HG02642 (cell line): ENCODE measurements around the gene HDGFL3.
"Not testable (repeated sequence)": the region's sequence is repeated elsewhere in the genome, so short reads cannot be mapped to it uniquely, and the experiment has no call there.

Experiments used
- ATAC-seq: cut with Tn5 transposase; IDR thresholded peaks from one replicate; pipeline ENCODE4 v1.9.1; 2021; ENCODE audit warnings: mild to moderate bottlenecking; ENCODE audit not compliant: unreplicated experiment, poor library complexity

The HDGFL3 gene

GRCh38 chr15:83106994-83107840, 100.4 kb downstream of the HDGFL3 start, which contains the start of gene TM6SF1:
TSS of gene TM6SF1 (plus strand) at chr15:83107645. CDS start at chr15:83107681, 36 bp downstream.
- ATAC-seq: peak; percentile 41

- no peak for ATAC-seq
Measured at GRCh38 chr15:83105440-83105839, 102.2 kb downstream of the HDGFL3 start.

GRCh38 chr15:83104141-83104540, 103.5 kb downstream of the HDGFL3 start:
- ATAC-seq: no peak

GRCh38 chr15:83102346-83102745, 105.3 kb downstream of the HDGFL3 start:
- no peak for ATAC-seq

- no peak for ATAC-seq
Measured at GRCh38 chr15:83100097-83100646, 107.5 kb downstream of the HDGFL3 start.

GRCh38 chr15:83099290-83099689, 108.3 kb downstream of the HDGFL3 start:
- ATAC-seq: no peak

- no peak for ATAC-seq
Measured at GRCh38 chr15:83098079-83098478, 109.5 kb downstream of the HDGFL3 start.

GRCh38 chr15:83094583-83094982, 113.0 kb downstream of the HDGFL3 start:
- ATAC-seq: no peak

GRCh38 chr15:83092309-83092976, 115.2 kb downstream of the HDGFL3 start:
- ATAC-seq: peak; percentile 76

GRCh38 chr15:83091965-83092308, 115.7 kb downstream of the HDGFL3 start:
- peak; percentile 11 for ATAC-seq

GRCh38 chr15:83090465-83090864, 117.2 kb downstream of the HDGFL3 start:
- ATAC-seq: no peak

GRCh38 chr15:83088876-83089275, 118.7 kb downstream of the HDGFL3 start:
- ATAC-seq: no peak

GRCh38 chr15:83087576-83087975, 120.0 kb downstream of the HDGFL3 start:
- ATAC-seq: no peak

GRCh38 chr15:83085864-83086552, 121.6 kb downstream of the HDGFL3 start:
- ATAC-seq: not testable (repeated sequence)

GRCh38 chr15:83085461-83085860, 122.2 kb downstream of the HDGFL3 start:
- ATAC-seq: not testable (repeated sequence)

- ATAC-seq: no peak
Measured at GRCh38 chr15:83082730-83083386, 124.8 kb downstream of the HDGFL3 start.

- no peak for ATAC-seq
Measured at GRCh38 chr15:83081256-83082014, 126.2 kb downstream of the HDGFL3 start.

GRCh38 chr15:83078712-83079111, 128.9 kb downstream of the HDGFL3 start:
- no peak for ATAC-seq
